HL-60 (cell line): ENCODE measurements around the gene NDE1.
"Not testable (repeated sequence)": the region's sequence is repeated elsewhere in the genome, so short reads cannot be mapped to it uniquely, and the experiment has no call there.

Experiments used
- DNase-seq, 2 experiments: peaks; one replicate each; pipeline ENCODE4 v3.0.0-alpha.2; 2010 to 2020; ENCODE audit warnings: low read depth in 1 of 2, low spot score in 1 of 2
- H3K27ac ChIP-seq: fragments of 250-450 bp; sonication (Bioruptor Pico); replicated peaks from 2 replicates; pipeline ENCODE4 v1.5.1; 2020; ENCODE audit warnings: mild to moderate bottlenecking, moderate library complexity
- H3K27me3 ChIP-seq: fragments of 250-450 bp; sonication (Bioruptor Pico); 2 replicates; pipeline ENCODE4 v1.5.1; 2021; ENCODE audit warnings: mild to moderate bottlenecking, moderate library complexity; ENCODE audit not compliant: insufficient read depth, poor library complexity, severe bottlenecking
- H3K4me3 ChIP-seq: replicated peaks from 2 replicates; pipeline ENCODE4 v1.5.1; 2011; ENCODE audit warnings: mild to moderate bottlenecking, control low read depth, low read length; ENCODE audit not compliant: insufficient read depth
- GABPA ChIP-seq: IDR thresholded peaks from 2 replicates; pipeline ENCODE4 v1.6.1; 2012; ENCODE audit warnings: low read depth
- POLR2AphosphoS5 ChIP-seq: IDR thresholded peaks from 2 replicates; pipeline ENCODE4 v1.6.1; 2012; ENCODE audit warnings: low read depth
- SPI1 ChIP-seq: IDR thresholded peaks from 2 replicates; pipeline ENCODE4 v1.6.1; 2012; ENCODE audit warnings: low read depth, mild to moderate bottlenecking, borderline replicate concordance
- TF ChIP-seq, protein P1 (sequence below): IDR thresholded peaks from 2 replicates; pipeline ENCODE4 v1.6.1; 2012; ENCODE audit warnings: low read depth; ENCODE audit not compliant: insufficient replicate concordance
- TF ChIP-seq, protein P2 (sequence below): IDR thresholded peaks from one replicate; pipeline ENCODE4 v1.5.1; 2011; ENCODE audit warnings: low read length, control low read depth, inconsistent platforms; ENCODE audit not compliant: insufficient read depth

The NDE1 gene

DNA sequence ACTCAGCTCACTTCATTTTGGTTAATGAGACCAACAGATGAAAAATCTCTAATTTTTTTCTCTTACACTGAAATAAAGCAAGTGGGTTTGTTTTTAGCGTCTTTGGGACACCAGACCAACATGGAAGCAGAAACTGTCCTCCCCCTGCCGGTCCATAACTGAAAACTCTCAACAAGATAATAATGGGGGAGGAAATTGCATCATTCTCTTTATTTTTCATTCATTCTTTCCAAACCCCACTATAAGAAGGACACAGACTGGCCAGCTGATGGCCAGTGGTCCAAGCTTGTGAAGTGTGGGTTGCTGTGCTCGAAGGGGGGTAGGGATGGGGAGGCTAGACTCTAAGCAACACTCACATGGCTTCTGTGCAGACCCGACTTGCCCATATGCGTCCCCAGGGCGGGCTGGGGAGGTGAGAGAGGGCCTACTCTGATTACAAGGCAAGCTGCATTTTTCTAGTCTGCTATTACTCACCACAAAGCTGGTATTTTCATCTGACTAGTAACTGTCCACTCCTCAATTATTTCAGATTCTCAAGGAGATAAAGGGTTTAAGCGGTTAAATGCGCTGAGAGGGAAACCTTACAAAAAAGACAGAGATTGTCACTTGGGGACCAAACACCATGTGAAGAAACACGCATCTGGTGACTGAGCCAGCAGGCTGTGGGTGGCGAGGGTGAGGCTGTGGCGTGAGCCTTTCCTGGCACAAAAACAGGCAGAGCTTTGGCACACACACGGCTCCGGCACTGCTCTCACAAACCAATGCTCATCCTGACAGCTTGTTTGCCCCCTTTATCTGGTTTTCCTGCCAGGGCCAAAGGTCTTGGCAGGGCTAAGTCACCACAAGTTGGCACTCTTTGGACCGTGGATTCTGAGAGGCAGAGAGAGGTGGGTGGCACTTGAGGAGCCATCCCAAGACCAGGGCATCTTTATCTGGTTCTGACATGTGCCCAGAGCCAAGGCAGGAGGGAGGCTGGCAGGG, 45.3 kb upstream of the NDE1 start:
- TF ChIP-seq, protein P1, sequence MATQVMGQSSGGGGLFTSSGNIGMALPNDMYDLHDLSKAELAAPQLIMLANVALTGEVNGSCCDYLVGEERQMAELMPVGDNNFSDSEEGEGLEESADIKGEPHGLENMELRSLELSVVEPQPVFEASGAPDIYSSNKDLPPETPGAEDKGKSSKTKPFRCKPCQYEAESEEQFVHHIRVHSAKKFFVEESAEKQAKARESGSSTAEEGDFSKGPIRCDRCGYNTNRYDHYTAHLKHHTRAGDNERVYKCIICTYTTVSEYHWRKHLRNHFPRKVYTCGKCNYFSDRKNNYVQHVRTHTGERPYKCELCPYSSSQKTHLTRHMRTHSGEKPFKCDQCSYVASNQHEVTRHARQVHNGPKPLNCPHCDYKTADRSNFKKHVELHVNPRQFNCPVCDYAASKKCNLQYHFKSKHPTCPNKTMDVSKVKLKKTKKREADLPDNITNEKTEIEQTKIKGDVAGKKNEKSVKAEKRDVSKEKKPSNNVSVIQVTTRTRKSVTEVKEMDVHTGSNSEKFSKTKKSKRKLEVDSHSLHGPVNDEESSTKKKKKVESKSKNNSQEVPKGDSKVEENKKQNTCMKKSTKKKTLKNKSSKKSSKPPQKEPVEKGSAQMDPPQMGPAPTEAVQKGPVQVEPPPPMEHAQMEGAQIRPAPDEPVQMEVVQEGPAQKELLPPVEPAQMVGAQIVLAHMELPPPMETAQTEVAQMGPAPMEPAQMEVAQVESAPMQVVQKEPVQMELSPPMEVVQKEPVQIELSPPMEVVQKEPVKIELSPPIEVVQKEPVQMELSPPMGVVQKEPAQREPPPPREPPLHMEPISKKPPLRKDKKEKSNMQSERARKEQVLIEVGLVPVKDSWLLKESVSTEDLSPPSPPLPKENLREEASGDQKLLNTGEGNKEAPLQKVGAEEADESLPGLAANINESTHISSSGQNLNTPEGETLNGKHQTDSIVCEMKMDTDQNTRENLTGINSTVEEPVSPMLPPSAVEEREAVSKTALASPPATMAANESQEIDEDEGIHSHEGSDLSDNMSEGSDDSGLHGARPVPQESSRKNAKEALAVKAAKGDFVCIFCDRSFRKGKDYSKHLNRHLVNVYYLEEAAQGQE, result no peak
- TF ChIP-seq SPI1, result no peak
- TF ChIP-seq GABPA, result no peak
- no peak for TF ChIP-seq POLR2AphosphoS5
- TF ChIP-seq, protein P2, sequence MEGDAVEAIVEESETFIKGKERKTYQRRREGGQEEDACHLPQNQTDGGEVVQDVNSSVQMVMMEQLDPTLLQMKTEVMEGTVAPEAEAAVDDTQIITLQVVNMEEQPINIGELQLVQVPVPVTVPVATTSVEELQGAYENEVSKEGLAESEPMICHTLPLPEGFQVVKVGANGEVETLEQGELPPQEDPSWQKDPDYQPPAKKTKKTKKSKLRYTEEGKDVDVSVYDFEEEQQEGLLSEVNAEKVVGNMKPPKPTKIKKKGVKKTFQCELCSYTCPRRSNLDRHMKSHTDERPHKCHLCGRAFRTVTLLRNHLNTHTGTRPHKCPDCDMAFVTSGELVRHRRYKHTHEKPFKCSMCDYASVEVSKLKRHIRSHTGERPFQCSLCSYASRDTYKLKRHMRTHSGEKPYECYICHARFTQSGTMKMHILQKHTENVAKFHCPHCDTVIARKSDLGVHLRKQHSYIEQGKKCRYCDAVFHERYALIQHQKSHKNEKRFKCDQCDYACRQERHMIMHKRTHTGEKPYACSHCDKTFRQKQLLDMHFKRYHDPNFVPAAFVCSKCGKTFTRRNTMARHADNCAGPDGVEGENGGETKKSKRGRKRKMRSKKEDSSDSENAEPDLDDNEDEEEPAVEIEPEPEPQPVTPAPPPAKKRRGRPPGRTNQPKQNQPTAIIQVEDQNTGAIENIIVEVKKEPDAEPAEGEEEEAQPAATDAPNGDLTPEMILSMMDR, result no peak
- no peak for DNase-seq
- no peak overlapping the region for H3K4me3 ChIP-seq
- no peak overlapping the region for H3K27ac ChIP-seq
- no peaks in the 10 kb centered on the region for H3K27me3 ChIP-seq

DNA sequence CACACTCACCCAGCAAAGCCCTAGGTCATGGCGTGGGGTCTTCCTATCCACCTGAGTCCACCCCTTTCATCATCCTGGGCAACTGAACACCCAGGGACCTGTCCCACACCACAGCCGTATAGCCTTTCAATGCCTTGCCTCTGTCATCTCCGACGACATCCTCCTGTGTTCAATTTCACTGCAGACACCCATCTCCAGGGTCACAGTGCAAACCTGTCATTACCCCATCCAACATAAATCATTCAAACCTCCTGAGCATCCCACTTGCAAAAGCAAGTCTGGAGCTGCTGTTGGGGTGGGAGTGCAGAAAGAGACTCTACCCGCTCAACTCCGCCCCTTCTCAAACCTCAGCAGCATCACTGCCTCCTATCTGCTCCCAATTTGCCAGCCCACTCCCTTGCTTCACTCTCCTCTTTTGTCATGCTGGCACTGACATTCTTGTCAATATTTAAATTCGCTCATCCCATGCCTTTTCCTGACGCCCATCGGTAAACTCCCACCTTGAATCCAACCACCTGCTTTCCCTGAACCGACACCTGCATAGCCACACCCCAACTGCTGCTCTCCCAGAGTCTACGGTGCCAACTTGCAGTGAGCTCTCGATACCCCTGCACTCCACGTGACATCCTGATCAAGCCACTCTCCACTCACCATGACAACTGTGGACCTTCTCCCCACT, 44.1 kb upstream of the NDE1 start:
- TF ChIP-seq, protein P1, result no peak
- TF ChIP-seq, protein P2, result no peak
- no peak for TF ChIP-seq GABPA
- DNase-seq, result no peak

DNA sequence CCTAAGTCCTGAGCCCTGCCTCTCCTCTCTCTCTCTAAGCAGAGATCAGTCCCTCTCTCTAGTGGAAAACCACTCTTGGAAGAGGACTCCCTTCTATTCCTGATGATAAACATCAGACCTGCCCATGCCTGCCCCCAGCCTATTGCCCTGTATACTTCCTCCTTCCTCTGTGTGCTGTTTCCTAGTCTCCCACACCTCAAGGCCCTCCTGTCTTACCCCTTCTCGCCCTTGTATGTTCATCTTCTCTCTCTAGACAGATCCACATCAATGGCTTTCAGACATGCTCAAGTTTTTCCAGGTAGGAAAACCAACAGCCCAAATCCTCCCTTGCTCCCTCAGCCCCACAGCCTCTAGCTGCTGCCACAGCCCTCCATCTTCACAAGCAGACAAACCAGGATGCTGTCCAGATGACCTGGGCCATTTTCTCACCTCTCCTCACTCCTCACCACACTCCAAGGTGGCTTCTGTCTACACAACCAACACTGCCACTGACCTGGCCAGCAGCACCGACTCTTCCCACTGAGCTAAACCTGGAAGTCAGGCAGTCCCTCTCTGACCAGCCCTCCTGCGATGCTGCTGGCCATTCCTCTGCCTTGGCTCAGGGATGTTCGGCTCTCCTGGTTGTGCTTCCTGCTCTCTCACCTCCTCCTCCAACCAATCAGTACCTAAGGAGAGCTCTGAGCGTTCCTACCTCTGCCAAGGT, 43.4 kb upstream of the NDE1 start:
- no peak for TF ChIP-seq SPI1
- TF ChIP-seq, protein P1, result no peak
- no peak for TF ChIP-seq POLR2AphosphoS5
- no peak for TF ChIP-seq GABPA
- TF ChIP-seq, protein P2, result no peak
- no peak for DNase-seq
- Histone ChIP-seq H3K27me3 (no peaks in the 10 kb centered on the region), H3K27ac (no peak overlapping the region), H3K4me3 (no peak overlapping the region)

More for the DNA sequence above, 44.1 kb upstream of the NDE1 start:
- Histone ChIP-seq H3K27ac (no peak overlapping the region), H3K4me3 (no peak overlapping the region), H3K27me3 (no peaks in the 10 kb centered on the region)

DNA sequence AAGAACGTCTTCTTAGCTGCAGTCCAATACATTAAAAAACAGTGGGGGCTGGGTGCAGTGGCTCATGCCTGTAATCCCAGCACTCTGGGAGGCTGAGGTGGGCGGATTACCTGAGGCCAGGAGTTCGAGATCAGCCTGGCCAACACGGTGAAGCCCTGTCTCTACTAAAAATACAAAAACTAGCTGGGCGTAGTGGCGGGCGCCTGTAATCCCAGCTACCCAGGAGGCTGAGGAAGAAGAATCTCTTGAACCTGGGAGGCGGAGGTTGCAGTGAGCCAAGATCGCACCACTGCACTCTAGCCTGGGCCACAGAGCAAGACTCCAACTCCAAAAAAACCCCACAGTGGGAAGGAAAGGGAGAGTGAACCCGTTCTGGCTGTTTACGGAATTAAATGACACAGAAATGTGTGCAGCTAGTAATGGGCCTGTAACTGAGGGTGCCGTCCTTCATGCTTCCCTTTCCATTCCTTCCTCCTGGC, 42.8 kb upstream of the NDE1 start:
- DNase-seq, H3K4me3 ChIP-seq, H3K27me3 ChIP-seq, H3K27ac ChIP-seq: not testable (repeated sequence)
